Ramos (cell line): ENCODE results near the gene CCDC138.

Experiments
- in situ Hi-C: fragments of 300-500 bp; cut with MboI; formaldehyde crosslinking; loops from one replicate; pipeline ENCODE4 v1.14.3; 2022; ENCODE audit warnings: low sequenced_read_pairs; ENCODE audit not compliant: unreplicated experiment

The CCDC138 gene

GRCh38 chr2:108889907-108890306 is 103.3 kb downstream of the CCDC138 start:
- in situ Hi-C loops: no loop called here

- in situ Hi-C loops: no loop called here
Measured at GRCh38 chr2:108893277-108893676, 106.7 kb downstream of the CCDC138 start.

- in situ Hi-C loops: no loop called here
Measured at GRCh38 chr2:108894766-108895165, 108.2 kb downstream of the CCDC138 start.

GRCh38 chr2:108895188-108895587 is 108.6 kb downstream of the CCDC138 start:
- in situ Hi-C loops: no loop called here

- in situ Hi-C loops: no loop called here
Measured at GRCh38 chr2:108896741-108897140, 110.2 kb downstream of the CCDC138 start.

- in situ Hi-C loops: no loop called here
Measured at GRCh38 chr2:108898315-108899082, 111.9 kb downstream of the CCDC138 start.

GRCh38 chr2:108904680-108905079 is 118.1 kb downstream of the CCDC138 start:
- in situ Hi-C loops: no loop called here

GRCh38 chr2:108905176-108905575 is 118.6 kb downstream of the CCDC138 start:
- in situ Hi-C loops: no loop called here

GRCh38 chr2:108905906-108906305 is 119.3 kb downstream of the CCDC138 start:
- in situ Hi-C loops: no loop called here

- in situ Hi-C loops: no loop called here
Measured at GRCh38 chr2:108906403-108907077, 120.0 kb downstream of the CCDC138 start.

- in situ Hi-C loops: no loop called here
Measured at GRCh38 chr2:108907822-108908712, 121.5 kb downstream of the CCDC138 start.

GRCh38 chr2:108908713-108909070 is 122.1 kb downstream of the CCDC138 start:
- in situ Hi-C loops: no loop called here

- in situ Hi-C loops: no loop called here
Measured at GRCh38 chr2:108909275-108909823, 122.8 kb downstream of the CCDC138 start.

GRCh38 chr2:108910011-108910431 is 123.5 kb downstream of the CCDC138 start:
- in situ Hi-C loops: no loop called here

- in situ Hi-C loops: no loop called here
Measured at GRCh38 chr2:108910541-108911396, 124.2 kb downstream of the CCDC138 start.

- in situ Hi-C loops: no loop called here
Measured at GRCh38 chr2:108911401-108911800, 124.8 kb downstream of the CCDC138 start.

GRCh38 chr2:108911807-108912628 is 125.4 kb downstream of the CCDC138 start:
- in situ Hi-C loops: no loop called here

GRCh38 chr2:108912629-108912902 is 126.0 kb downstream of the CCDC138 start:
- in situ Hi-C loops: no loop called here
